BLaER1 treated with 17β-estradiol and CSF1 and Interleukin-3, amounts not matched to agents 10 nM and 100 nM (cell line): ENCODE data around the gene NUP93.

Experiments
- H3K27ac ChIP-seq, 11 experiments: shearing (Covaris generic); formaldehyde crosslinking; 2 replicates each; pipeline ENCODE4 v1.8.1; 2022
- H3K27me3 ChIP-seq, 11 experiments: shearing (Covaris generic); formaldehyde crosslinking; 2 replicates each; pipeline ENCODE4 v1.8.1; 2022
- H3K36me3 ChIP-seq, 11 experiments: shearing (Covaris generic); formaldehyde crosslinking; 2 replicates each; pipeline ENCODE4 v1.8.1; 2022
- H3K4me1 ChIP-seq, 10 experiments: shearing (Covaris generic); formaldehyde crosslinking; 2 replicates each; pipeline ENCODE4 v1.8.1; 2022
- H3K4me2 ChIP-seq, 11 experiments: shearing (Covaris generic); formaldehyde crosslinking; 2 replicates each; pipeline ENCODE4 v1.8.1; 2022
- H3K4me3 ChIP-seq, 10 experiments: shearing (Covaris generic); formaldehyde crosslinking; 2 replicates each; pipeline ENCODE4 v1.8.1; 2022
- H3K9ac ChIP-seq, 11 experiments: shearing (Covaris generic); formaldehyde crosslinking; 2 replicates each; pipeline ENCODE4 v1.8.1; 2022
- H3K9me3 ChIP-seq, 11 experiments: shearing (Covaris generic); formaldehyde crosslinking; replicated peaks in 1 of 11; 2 replicates each; pipeline ENCODE4 v1.8.1; 2022
- H4K20me1 ChIP-seq, 11 experiments: shearing (Covaris generic); formaldehyde crosslinking; 2 replicates each; pipeline ENCODE4 v1.8.1; 2022
- Cebpa-rat ChIP-seq, 11 experiments: shearing (Covaris generic); IDR thresholded peaks; 2 replicates each; pipeline ENCODE4 v1.8.1; 2022

NUP93 gene

GRCh38 chr16:56700631-56701030 lies 29.3 kb upstream of the NUP93 start:
- TF ChIP-seq Cebpa-rat (IDR thresholded peaks at IDR 0.05) = no peak
- H3K9me3 ChIP-seq = peaks cover 21 to 28% (median 25%) of the 10 kb centered on the region in 11 experiments
- no peaks in the 10 kb centered on the region; a peak in 1 of 22 replicates for H3K36me3 ChIP-seq
- no peak overlapping the region for H3K9ac ChIP-seq
- H3K4me3 ChIP-seq = no peak overlapping the region
- peak overlapping the region in 6 of 11 experiments; percentile 6 to 55 (median 21); a peak in 5 of 22 replicates for H3K4me2 ChIP-seq
- no peaks in the 10 kb centered on the region for H3K27me3 ChIP-seq
- H3K27ac ChIP-seq = no peak overlapping the region
- H3K4me1 ChIP-seq = peaks cover 5 to 20% (median 11%) of the 10 kb centered on the region in 10 experiments; a peak in 18 of 20 replicates
- H4K20me1 ChIP-seq = no peaks in the 10 kb centered on the region

GRCh38 chr16:56701534-56701933 lies 28.4 kb upstream of the NUP93 start:
- H3K4me2 ChIP-seq = peak overlapping the region in 7 of 11 experiments; percentile 2 to 35 (median 14); a peak in 5 of 22 replicates
- no peaks in the 10 kb centered on the region for H3K27me3 ChIP-seq
- H3K4me3 ChIP-seq = no peak overlapping the region
- H3K27ac ChIP-seq = no peak overlapping the region
- peaks cover 13 to 19% (median 16%) of the 10 kb centered on the region in 11 experiments for H3K9me3 ChIP-seq
- no peaks in the 10 kb centered on the region; a peak in 1 of 22 replicates for H3K36me3 ChIP-seq
- TF ChIP-seq Cebpa-rat (IDR thresholded peaks at IDR 0.05) = no peak
- H4K20me1 ChIP-seq = no peaks in the 10 kb centered on the region
- H3K9ac ChIP-seq = no peak overlapping the region
- H3K4me1 ChIP-seq = peaks cover 5 to 20% (median 11%) of the 10 kb centered on the region in 10 experiments; a peak in 18 of 20 replicates

- H3K9ac ChIP-seq = 0 out of 22 replicates have a peak overlapping the region, but pooled peaks of 1 of the 11 experiments have one; percentile 27
- no peak for TF ChIP-seq Cebpa-rat (IDR thresholded peaks at IDR 0.05)
Observed at GRCh38 chr16:56702836-56703235, 27.1 kb upstream of the NUP93 start.

GRCh38 chr16:56708525-56709442 lies 21.1 kb upstream of the NUP93 start:
- no peak for TF ChIP-seq Cebpa-rat (IDR thresholded peaks at IDR 0.05)
- Histone ChIP-seq H3K4me1 (peaks cover 0 to 20% (median 13%) of the 10 kb centered on the region in 10 experiments; a peak in 15 of 20 replicates), H3K27me3 (no peaks in the 10 kb centered on the region), H4K20me1 (no peaks in the 10 kb centered on the region), H3K27ac (no peak overlapping the region), H3K9me3 (no peaks in the 10 kb centered on the region), H3K4me2 (peak overlapping the region in 8 of 11 experiments; percentile 21 to 66 (median 56); a peak in 16 of 22 replicates), H3K36me3 (no peaks in the 10 kb centered on the region), H3K4me3 (no peak overlapping the region), H3K9ac (0 out of 22 replicates have a peak overlapping the region, but pooled peaks of 1 of the 11 experiments have one; percentile 14)

More at GRCh38 chr16:56702836-56703235, 27.1 kb upstream of the NUP93 start:
- Histone ChIP-seq H3K4me2 (no peak overlapping the region), H3K36me3 (no peaks in the 10 kb centered on the region), H3K4me3 (no peak overlapping the region), H3K9me3 (peaks cover under 1 to 6% (median 4%) of the 10 kb centered on the region in 11 experiments; a peak in 17 of 22 replicates), H3K27ac (no peak overlapping the region), H3K4me1 (peaks cover 5 to 20% (median 11%) of the 10 kb centered on the region in 10 experiments; a peak in 18 of 20 replicates), H3K27me3 (no peaks in the 10 kb centered on the region), H4K20me1 (no peaks in the 10 kb centered on the region)

- Histone ChIP-seq H4K20me1 (no peaks in the 10 kb centered on the region), H3K9ac (no peak overlapping the region), H3K9me3 (no peaks in the 10 kb centered on the region), H3K4me1 (peaks cover 0 to 20% (median 13%) of the 10 kb centered on the region in 10 experiments; a peak in 15 of 20 replicates), H3K27ac (no peak overlapping the region), H3K27me3 (no peaks in the 10 kb centered on the region), H3K36me3 (no peaks in the 10 kb centered on the region), H3K4me3 (no peak overlapping the region), H3K4me2 (peak overlapping the region in 6 of 11 experiments; percentile 21 to 66 (median 56); a peak in 6 of 22 replicates)
- TF ChIP-seq Cebpa-rat (IDR thresholded peaks at IDR 0.05) = no peak
Observed at GRCh38 chr16:56709443-56710040, 20.4 kb upstream of the NUP93 start.

GRCh38 chr16:56710181-56710737 lies 19.7 kb upstream of the NUP93 start:
- H3K4me3 ChIP-seq = no peak overlapping the region
- peaks cover 0 to 20% (median 13%) of the 10 kb centered on the region in 10 experiments; a peak in 15 of 20 replicates for H3K4me1 ChIP-seq
- H4K20me1 ChIP-seq = no peaks in the 10 kb centered on the region
- TF ChIP-seq Cebpa-rat (IDR thresholded peaks at IDR 0.05) = no peak
- H3K4me2 ChIP-seq = no peak overlapping the region
- H3K9me3 ChIP-seq = no peaks in the 10 kb centered on the region
- H3K9ac ChIP-seq = no peak overlapping the region
- H3K36me3 ChIP-seq = no peaks in the 10 kb centered on the region
- H3K27ac ChIP-seq = no peak overlapping the region
- H3K27me3 ChIP-seq = no peaks in the 10 kb centered on the region

GRCh38 chr16:56711862-56712261 lies 18.1 kb upstream of the NUP93 start:
- Histone ChIP-seq H4K20me1 (no peaks in the 10 kb centered on the region), H3K27me3 (no peaks in the 10 kb centered on the region), H3K9me3 (no peaks in the 10 kb centered on the region), H3K27ac (no peak overlapping the region), H3K4me3 (no peak overlapping the region), H3K9ac (no peak overlapping the region), H3K4me1 (peaks cover 0 to 22% (median 13%) of the 10 kb centered on the region in 10 experiments; a peak in 15 of 20 replicates), H3K4me2 (no peak overlapping the region), H3K36me3 (no peaks in the 10 kb centered on the region)
- no peak for TF ChIP-seq Cebpa-rat (IDR thresholded peaks at IDR 0.05)

GRCh38 chr16:56713794-56714193 lies 16.1 kb upstream of the NUP93 start:
- Histone ChIP-seq H3K4me1 (peaks cover 0 to 21% (median 10%) of the 10 kb centered on the region in 10 experiments; a peak in 15 of 20 replicates), H4K20me1 (no peaks in the 10 kb centered on the region), H3K4me3 (no peak overlapping the region), H3K27ac (no peak overlapping the region), H3K36me3 (no peaks in the 10 kb centered on the region), H3K9me3 (no peaks in the 10 kb centered on the region), H3K4me2 (no peak overlapping the region), H3K9ac (no peak overlapping the region), H3K27me3 (no peaks in the 10 kb centered on the region)
- no peak for TF ChIP-seq Cebpa-rat (IDR thresholded peaks at IDR 0.05)

GRCh38 chr16:56715126-56715525 lies 14.8 kb upstream of the NUP93 start:
- Histone ChIP-seq H3K36me3 (no peaks in the 10 kb centered on the region), H3K4me3 (no peak overlapping the region), H3K27ac (no peak overlapping the region), H3K9me3 (no peaks in the 10 kb centered on the region), H4K20me1 (no peaks in the 10 kb centered on the region), H3K4me2 (no peak overlapping the region), H3K4me1 (peaks cover 0 to 13% (median 4%) of the 10 kb centered on the region in 10 experiments; a peak in 6 of 20 replicates), H3K9ac (no peak overlapping the region), H3K27me3 (no peaks in the 10 kb centered on the region)
- no peak for TF ChIP-seq Cebpa-rat (IDR thresholded peaks at IDR 0.05)
